Bronchial epithelial cell (primary cell): Measurements from ENCODE around the gene GLIS1. TPM values are rescaled to one million over a fixed set of nuclear protein-coding genes. Genes with fewer than 3 reads are reported as not detected.

Experiments used
- DNase-seq: peaks from one replicate; pipeline ENCODE4 v3.0.0-alpha.2; 2010; ENCODE audit warnings: low read depth
- FAIRE-seq: peaks from 2 replicates; lab custom pipeline; 2011; peaks lifted over from hg19 to GRCh38; lab: Jason Lieb, UNC
- H3K27me3 ChIP-seq: 2 replicates; pipeline ENCODE4 v1.5.1; 2011; ENCODE audit warnings: low read length; ENCODE audit not compliant: control insufficient read depth, insufficient read depth
- H3K36me3 ChIP-seq: 2 replicates; pipeline ENCODE4 v1.5.1; 2011; ENCODE audit warnings: low read length; ENCODE audit not compliant: control insufficient read depth, insufficient read depth
- H3K4me3 ChIP-seq: 2 replicates; pipeline ENCODE4 v1.5.1; 2011; ENCODE audit warnings: mild to moderate bottlenecking, low read depth, low read length, control low read depth
- total RNA-seq: library from RNA; depleted of rRNA; stranded (reverse); fragments of >200 nt; gene quantifications from 2 replicates; pipeline ENCODE4 v1.2.1, GENCODE V29; 2014
- TF ChIP-seq, protein P1 (sequence below): IDR thresholded peaks from 2 replicates; pipeline ENCODE4 v1.5.1; 2011; ENCODE audit warnings: mild to moderate bottlenecking, moderate library complexity, low read length, control low read depth, inconsistent platforms; ENCODE audit not compliant: insufficient read depth, severe bottlenecking

GLIS1 gene
- total RNA-seq, 1 donor from 2014 or later = under 0.01 TPM

DNA sequence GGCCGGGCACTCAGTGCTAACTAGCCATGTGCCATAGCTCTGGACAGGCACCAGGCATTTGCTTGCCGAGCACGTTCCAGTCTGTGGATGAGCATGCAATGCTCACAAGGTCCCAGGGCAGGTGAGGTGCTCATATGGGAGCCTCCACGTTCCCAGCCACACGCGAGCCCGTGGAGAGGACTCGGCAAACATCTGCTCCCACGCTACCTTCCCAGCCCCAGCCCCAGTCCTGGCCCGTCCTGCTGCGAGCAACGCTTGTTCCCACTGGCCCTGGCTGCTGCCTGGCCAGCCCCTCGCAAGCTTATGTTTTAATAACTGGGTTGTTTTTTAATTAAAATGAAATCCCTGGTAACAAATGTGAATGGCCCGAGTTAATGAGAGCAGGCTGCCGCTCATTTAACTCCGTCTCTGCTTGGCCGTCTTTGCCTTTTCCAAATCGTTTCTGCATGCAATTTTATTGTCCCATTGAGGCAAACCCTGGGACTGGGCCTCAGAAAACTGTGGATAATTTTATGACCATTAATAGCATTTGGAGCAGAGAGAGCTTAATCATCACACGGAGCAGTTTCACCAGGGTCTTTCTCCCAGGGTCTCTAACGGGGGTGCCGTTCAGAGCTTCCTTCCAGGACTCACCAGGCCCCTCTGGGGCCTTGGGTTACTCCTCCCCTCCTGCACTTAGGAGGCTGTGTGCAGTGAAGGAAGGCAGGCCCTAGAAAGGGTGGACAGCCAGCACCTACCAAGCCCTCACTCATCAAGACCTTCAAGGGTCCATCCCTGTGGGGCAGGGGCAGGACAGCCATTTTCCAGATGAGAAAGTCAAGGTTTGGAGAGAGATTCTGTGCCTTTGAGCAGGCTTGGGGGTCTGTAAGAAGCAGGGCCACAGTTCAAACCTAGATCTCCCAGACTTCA lies 136.8 kb downstream of the GLIS1 start:
- FAIRE-seq = no peak
- Histone ChIP-seq H3K4me3 (no peak overlapping the region), H3K27me3 (no peaks in the 10 kb centered on the region), H3K36me3 (no peaks in the 10 kb centered on the region)
- DNase-seq = no peak
- TF ChIP-seq, protein P1, sequence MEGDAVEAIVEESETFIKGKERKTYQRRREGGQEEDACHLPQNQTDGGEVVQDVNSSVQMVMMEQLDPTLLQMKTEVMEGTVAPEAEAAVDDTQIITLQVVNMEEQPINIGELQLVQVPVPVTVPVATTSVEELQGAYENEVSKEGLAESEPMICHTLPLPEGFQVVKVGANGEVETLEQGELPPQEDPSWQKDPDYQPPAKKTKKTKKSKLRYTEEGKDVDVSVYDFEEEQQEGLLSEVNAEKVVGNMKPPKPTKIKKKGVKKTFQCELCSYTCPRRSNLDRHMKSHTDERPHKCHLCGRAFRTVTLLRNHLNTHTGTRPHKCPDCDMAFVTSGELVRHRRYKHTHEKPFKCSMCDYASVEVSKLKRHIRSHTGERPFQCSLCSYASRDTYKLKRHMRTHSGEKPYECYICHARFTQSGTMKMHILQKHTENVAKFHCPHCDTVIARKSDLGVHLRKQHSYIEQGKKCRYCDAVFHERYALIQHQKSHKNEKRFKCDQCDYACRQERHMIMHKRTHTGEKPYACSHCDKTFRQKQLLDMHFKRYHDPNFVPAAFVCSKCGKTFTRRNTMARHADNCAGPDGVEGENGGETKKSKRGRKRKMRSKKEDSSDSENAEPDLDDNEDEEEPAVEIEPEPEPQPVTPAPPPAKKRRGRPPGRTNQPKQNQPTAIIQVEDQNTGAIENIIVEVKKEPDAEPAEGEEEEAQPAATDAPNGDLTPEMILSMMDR = no peak

DNA sequence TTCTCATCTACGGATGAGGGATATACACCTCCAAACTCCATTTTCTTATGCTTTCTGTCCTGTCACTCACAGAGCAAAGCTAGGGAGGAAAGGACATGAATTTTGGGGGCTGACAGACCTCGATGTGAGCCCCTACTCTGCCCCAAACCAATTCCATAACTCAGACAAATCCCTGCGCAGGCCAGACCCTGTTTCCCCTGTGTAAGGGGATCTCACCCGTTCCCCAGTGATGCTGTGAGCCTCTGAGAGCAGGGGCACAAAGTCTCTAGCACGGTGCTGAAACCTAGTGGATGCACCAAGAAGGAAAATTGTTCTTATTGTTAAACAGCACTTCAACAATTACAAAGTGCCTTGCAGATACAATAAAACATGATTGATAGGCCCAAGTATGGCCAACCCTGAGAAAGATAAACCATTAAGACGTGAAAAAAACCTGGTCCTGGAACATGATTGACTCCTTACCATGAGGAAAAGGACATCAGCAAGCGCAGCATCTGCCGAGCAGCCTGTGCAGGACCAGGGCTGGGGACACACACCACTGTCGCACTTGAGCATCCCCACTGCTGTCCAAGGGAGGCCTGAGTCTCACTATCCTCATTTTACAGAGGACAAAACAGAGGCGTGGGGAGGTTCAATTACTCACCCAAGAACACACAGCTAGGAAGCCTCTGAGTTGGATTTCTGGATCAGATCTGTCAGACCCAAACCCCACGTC lies 137.8 kb downstream of the GLIS1 start:
- Histone ChIP-seq H3K36me3 (no peaks in the 10 kb centered on the region), H3K4me3 (no peak overlapping the region), H3K27me3 (no peaks in the 10 kb centered on the region)
- TF ChIP-seq, protein P1 = no peak
- no peak for FAIRE-seq
- DNase-seq = no peak

DNA sequence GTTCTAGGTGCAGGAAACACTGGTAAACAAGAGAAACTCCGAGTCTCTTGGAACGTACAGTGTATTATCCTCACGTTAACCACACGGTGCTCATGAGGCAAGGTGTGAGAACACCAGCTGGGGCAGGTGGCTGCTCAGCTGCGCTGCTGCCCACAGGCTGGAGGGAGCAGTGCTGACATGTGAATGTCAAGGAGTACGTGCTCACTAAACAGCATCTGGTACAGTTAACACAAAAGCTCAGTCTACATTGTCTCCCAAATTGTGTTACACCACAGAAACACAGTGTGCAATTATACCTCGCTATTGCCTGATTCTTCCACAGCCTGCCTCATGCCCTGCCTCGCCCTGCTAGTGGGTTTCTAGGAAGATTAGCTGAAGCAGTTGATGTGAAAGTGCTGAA lies 138.4 kb downstream of the GLIS1 start:
- TF ChIP-seq, protein P1 = no peak
- DNase-seq = no peak
- Histone ChIP-seq H3K4me3 (no peak overlapping the region), H3K36me3 (no peaks in the 10 kb centered on the region), H3K27me3 (no peaks in the 10 kb centered on the region)
- FAIRE-seq = peak; percentile 90

DNA sequence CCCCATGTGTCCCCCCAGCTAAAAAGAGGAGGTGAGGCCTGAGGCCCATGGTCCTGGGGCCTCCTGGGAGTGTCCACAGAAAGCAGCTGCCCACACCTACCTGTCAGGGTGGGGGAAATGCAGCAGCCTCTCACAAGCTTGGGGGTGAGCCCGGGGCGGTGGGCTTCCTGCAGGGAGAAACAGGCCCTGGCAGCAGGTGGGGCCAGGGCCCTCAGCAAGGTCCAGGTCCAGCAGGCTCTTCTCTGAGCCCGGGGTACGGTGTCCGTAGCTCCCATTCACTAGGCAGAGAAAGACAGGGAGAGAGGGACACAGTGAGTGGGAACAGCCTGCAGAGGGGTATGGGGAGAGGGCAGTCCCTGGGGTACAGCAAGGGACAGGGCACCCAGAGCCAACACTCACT lies 139.0 kb downstream of the GLIS1 start:
- FAIRE-seq (no peak), DNase-seq (no peak)
- no peaks in the 10 kb centered on the region for H3K36me3 ChIP-seq
- no peak overlapping the region for H3K4me3 ChIP-seq
- H3K27me3 ChIP-seq = no peaks in the 10 kb centered on the region
- TF ChIP-seq, protein P1 = no peak

DNA sequence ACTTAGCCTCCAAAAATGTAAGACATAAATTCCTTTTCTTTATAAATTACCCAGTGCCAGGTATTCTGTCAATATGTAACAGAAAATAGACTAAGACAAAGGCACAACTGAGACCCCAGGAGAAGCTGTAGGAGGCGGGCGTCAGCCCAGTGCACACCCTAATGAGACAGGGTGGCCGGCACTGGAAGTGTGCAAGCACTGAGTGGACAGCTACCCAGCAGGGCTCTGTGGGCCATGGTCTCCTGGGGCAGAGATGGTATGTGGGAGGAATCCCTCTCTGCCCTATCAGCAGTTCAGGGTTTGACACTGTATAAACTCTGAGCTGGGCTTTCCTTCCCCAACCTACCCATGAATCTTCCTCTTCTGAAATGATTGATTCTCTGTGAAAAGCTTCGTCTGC lies 139.5 kb downstream of the GLIS1 start:
- DNase-seq = no peak
- H3K27me3 ChIP-seq = no peaks in the 10 kb centered on the region
- TF ChIP-seq, protein P1 = no peak
- H3K36me3 ChIP-seq = no peaks in the 10 kb centered on the region
- no peak for FAIRE-seq
- no peak overlapping the region for H3K4me3 ChIP-seq
